ENCODE measurements around the gene PA2G4. TPM values are rescaled to one million over a fixed set of nuclear protein-coding genes. Genes with fewer than 3 reads are reported as not detected.

The PA2G4 gene
- total RNA-seq, 1 donor from 2014 or later: 53.8 TPM

GRCh38 chr12:56120158-56120846, 15.9 kb downstream of the PA2G4 start:
- peaks cover 63 to 77% (median 75%) of the 10 kb centered on the region in 3 donors for H3K4me1 ChIP-seq (ENCODE audit: control insufficient read depth in 3 of 3, insufficient read depth in 3 of 3, low read length in 3 of 3)
- peak overlapping the region; percentile 25 to 56 (median 53) for H3K4me3 ChIP-seq (ENCODE audit: low read length in 3 of 3)
- H3K27me3 ChIP-seq (ENCODE audit: control insufficient read depth in 3 of 3, insufficient read depth in 3 of 3, low read length in 3 of 3): no peaks in the 10 kb centered on the region
- peak overlapping the region in 2 of 3 donors; percentile 75 to 95 for H3K9ac ChIP-seq (ENCODE audit: low read depth in 1 of 3, low read length in 3 of 3)
- peaks cover 11 to 15% (median 14%) of the 10 kb centered on the region in 3 donors for H3K36me3 ChIP-seq (ENCODE audit: control insufficient read depth in 3 of 3, insufficient read depth in 3 of 3, low read length in 3 of 3)
- peak overlapping the region; percentile 94 for H3K27ac ChIP-seq (ENCODE audit: low read depth, low read length)
- no peaks in the 10 kb centered on the region for H3K9me3 ChIP-seq (ENCODE audit: control insufficient read depth in 3 of 3, low read length in 3 of 3)

- Histone ChIP-seq H3K27ac (ENCODE audit: low read depth, low read length) (peak overlapping the region; percentile 94), H3K27me3 (ENCODE audit: control insufficient read depth in 3 of 3, insufficient read depth in 3 of 3, low read length in 3 of 3) (no peaks in the 10 kb centered on the region), H3K9ac (ENCODE audit: low read depth in 1 of 3, low read length in 3 of 3) (peak overlapping the region; percentile 13 to 75 (median 65)), H3K9me3 (ENCODE audit: control insufficient read depth in 3 of 3, low read length in 3 of 3) (no peaks in the 10 kb centered on the region), H3K4me3 (ENCODE audit: low read length in 3 of 3) (peak overlapping the region in 2 of 3 donors; percentile 53 to 56), H3K36me3 (ENCODE audit: control insufficient read depth in 3 of 3, insufficient read depth in 3 of 3, low read length in 3 of 3) (peaks cover 11 to 15% (median 14%) of the 10 kb centered on the region in 3 donors), H3K4me1 (ENCODE audit: control insufficient read depth in 3 of 3, insufficient read depth in 3 of 3, low read length in 3 of 3) (peaks cover 74 to 86% (median 83%) of the 10 kb centered on the region in 3 donors)
These were observed 17.0 kb downstream of the PA2G4 start for GRCh38 chr12:56121204-56121870.

GRCh38 chr12:56122637-56123036, 18.3 kb downstream of the PA2G4 start:
- Histone ChIP-seq H3K4me3 (ENCODE audit: low read length in 3 of 3) (peak overlapping the region in 2 of 3 donors; percentile 17 to 31), H3K27me3 (ENCODE audit: control insufficient read depth in 3 of 3, insufficient read depth in 3 of 3, low read length in 3 of 3) (no peaks in the 10 kb centered on the region), H3K27ac (ENCODE audit: low read depth, low read length) (peak overlapping the region; percentile 94)

GRCh38 chr12:56124133-56124532, 19.8 kb downstream of the PA2G4 start:
- no peak overlapping the region for H3K4me3 ChIP-seq (ENCODE audit: low read length in 3 of 3)
- H3K4me1 ChIP-seq (ENCODE audit: control insufficient read depth in 3 of 3, insufficient read depth in 3 of 3, low read length in 3 of 3): peaks cover 76 to 92% (median 84%) of the 10 kb centered on the region in 3 donors
- no peaks in the 10 kb centered on the region for H3K9me3 ChIP-seq (ENCODE audit: control insufficient read depth in 3 of 3, low read length in 3 of 3)
- peak overlapping the region; percentile 8 to 34 (median 34) for H3K9ac ChIP-seq (ENCODE audit: low read depth in 1 of 3, low read length in 3 of 3)
- peak overlapping the region; percentile 94 for H3K27ac ChIP-seq (ENCODE audit: low read depth, low read length)
- peaks cover 11 to 15% (median 12%) of the 10 kb centered on the region in 3 donors for H3K36me3 ChIP-seq (ENCODE audit: control insufficient read depth in 3 of 3, insufficient read depth in 3 of 3, low read length in 3 of 3)
- no peaks in the 10 kb centered on the region for H3K27me3 ChIP-seq (ENCODE audit: control insufficient read depth in 3 of 3, insufficient read depth in 3 of 3, low read length in 3 of 3)

More at GRCh38 chr12:56122637-56123036, 18.3 kb downstream of the PA2G4 start:
- Histone ChIP-seq H3K36me3 (ENCODE audit: control insufficient read depth in 3 of 3, insufficient read depth in 3 of 3, low read length in 3 of 3) (peaks cover 11 to 15% (median 14%) of the 10 kb centered on the region in 3 donors), H3K9me3 (ENCODE audit: control insufficient read depth in 3 of 3, low read length in 3 of 3) (no peaks in the 10 kb centered on the region), H3K9ac (ENCODE audit: low read depth in 1 of 3, low read length in 3 of 3) (peak overlapping the region in 1 of 3 donors; percentile 75), H3K4me1 (ENCODE audit: control insufficient read depth in 3 of 3, insufficient read depth in 3 of 3, low read length in 3 of 3) (peaks cover 87 to 95% (median 92%) of the 10 kb centered on the region in 3 donors)

GRCh38 chr12:56126732-56127239, 22.4 kb downstream of the PA2G4 start:
- H3K27me3 ChIP-seq (ENCODE audit: control insufficient read depth in 3 of 3, insufficient read depth in 3 of 3, low read length in 3 of 3): no peaks in the 10 kb centered on the region
- peaks cover 70 to 86% (median 72%) of the 10 kb centered on the region in 3 donors for H3K4me1 ChIP-seq (ENCODE audit: control insufficient read depth in 3 of 3, insufficient read depth in 3 of 3, low read length in 3 of 3)
- H3K36me3 ChIP-seq (ENCODE audit: control insufficient read depth in 3 of 3, insufficient read depth in 3 of 3, low read length in 3 of 3): peaks cover 16 to 18% (median 17%) of the 10 kb centered on the region in 3 donors
- H3K9ac ChIP-seq (ENCODE audit: low read depth in 1 of 3, low read length in 3 of 3): peak overlapping the region; percentile 70 to 75 (median 72)
- H3K9me3 ChIP-seq (ENCODE audit: control insufficient read depth in 3 of 3, low read length in 3 of 3): no peaks in the 10 kb centered on the region
- peak overlapping the region; percentile 96 for H3K27ac ChIP-seq (ENCODE audit: low read depth, low read length)
- peak overlapping the region in 2 of 3 donors; percentile 55 to 76 for H3K4me3 ChIP-seq (ENCODE audit: low read length in 3 of 3)

GRCh38 chr12:56127485-56127887, 23.1 kb downstream of the PA2G4 start:
- Histone ChIP-seq H3K36me3 (ENCODE audit: control insufficient read depth in 3 of 3, insufficient read depth in 3 of 3, low read length in 3 of 3) (peaks cover 22 to 23% (median 22%) of the 10 kb centered on the region in 3 donors), H3K27ac (ENCODE audit: low read depth, low read length) (peak overlapping the region; percentile 96), H3K9ac (ENCODE audit: low read depth in 1 of 3, low read length in 3 of 3) (peak overlapping the region; percentile 70 to 75 (median 72)), H3K9me3 (ENCODE audit: control insufficient read depth in 3 of 3, low read length in 3 of 3) (no peaks in the 10 kb centered on the region), H3K4me3 (ENCODE audit: low read length in 3 of 3) (peak overlapping the region; percentile 3 to 76 (median 59)), H3K4me1 (ENCODE audit: control insufficient read depth in 3 of 3, insufficient read depth in 3 of 3, low read length in 3 of 3) (peaks cover 63 to 79% (median 65%) of the 10 kb centered on the region in 3 donors), H3K27me3 (ENCODE audit: control insufficient read depth in 3 of 3, insufficient read depth in 3 of 3, low read length in 3 of 3) (no peaks in the 10 kb centered on the region)

GRCh38 chr12:56127888-56128669, 23.7 kb downstream of the PA2G4 start, which contains the start of gene ESYT1:
ESYT1 (plus strand) TSS chr12:56128267; CDS start chr12:56128320, 53 bp downstream.
- no peaks in the 10 kb centered on the region for H3K9me3 ChIP-seq (ENCODE audit: control insufficient read depth in 3 of 3, low read length in 3 of 3)
- H3K4me1 ChIP-seq (ENCODE audit: control insufficient read depth in 3 of 3, insufficient read depth in 3 of 3, low read length in 3 of 3): peaks cover 57 to 73% (median 59%) of the 10 kb centered on the region in 3 donors

GRCh38 chr12:56128670-56129205, 24.4 kb downstream of the PA2G4 start:
- Histone ChIP-seq H3K27me3 (ENCODE audit: control insufficient read depth in 3 of 3, insufficient read depth in 3 of 3, low read length in 3 of 3) (no peaks in the 10 kb centered on the region), H3K36me3 (ENCODE audit: control insufficient read depth in 3 of 3, insufficient read depth in 3 of 3, low read length in 3 of 3) (peaks cover 32 to 33% (median 33%) of the 10 kb centered on the region in 3 donors), H3K27ac (ENCODE audit: low read depth, low read length) (peak overlapping the region; percentile 96), H3K4me1 (ENCODE audit: control insufficient read depth in 3 of 3, insufficient read depth in 3 of 3, low read length in 3 of 3) (peaks cover 53 to 67% (median 54%) of the 10 kb centered on the region in 3 donors), H3K9ac (ENCODE audit: low read depth in 1 of 3, low read length in 3 of 3) (peak overlapping the region; percentile 89 to 99 (median 96)), H3K4me3 (ENCODE audit: low read length in 3 of 3) (peak overlapping the region; percentile 93 to 97 (median 97)), H3K9me3 (ENCODE audit: control insufficient read depth in 3 of 3, low read length in 3 of 3) (no peaks in the 10 kb centered on the region)

More at GRCh38 chr12:56127888-56128669, 23.7 kb downstream of the PA2G4 start, which contains the start of gene ESYT1:
- H3K4me3 ChIP-seq (ENCODE audit: low read length in 3 of 3): peak within 1 kb of the TSS; percentile 93 to 97 (median 97)
- peak within 1 kb of the TSS; percentile 96 for H3K27ac ChIP-seq (ENCODE audit: low read depth, low read length)
- peaks cover 25 to 27% (median 26%) of the 10 kb centered on the region in 3 donors for H3K36me3 ChIP-seq (ENCODE audit: control insufficient read depth in 3 of 3, insufficient read depth in 3 of 3, low read length in 3 of 3)
- no peaks in the 10 kb centered on the region for H3K27me3 ChIP-seq (ENCODE audit: control insufficient read depth in 3 of 3, insufficient read depth in 3 of 3, low read length in 3 of 3)
- H3K9ac ChIP-seq (ENCODE audit: low read depth in 1 of 3, low read length in 3 of 3): peak within 1 kb of the TSS; percentile 89 to 99 (median 96)

All from skeletal muscle tissue (tissue), 4 donors.